NCI-H2227 (cell line): ENCODE results near the gene PRKAA2.
"Not testable (repeated sequence)": the region's sequence is repeated elsewhere in the genome, so short reads cannot be mapped to it uniquely, and the experiment has no call there.

ENCODE experiments used
- DNase-seq: peaks from one replicate; lab custom pipeline; 2025; ENCODE audit not compliant: unreplicated experiment; lab: John Stamatoyannopoulos, UW

Gene PRKAA2

GRCh38 chr1:56644919-56645676 is at the start of gene PRKAA2:
TSS of gene PRKAA2 (plus strand) at chr1:56645314. CDS start at chr1:56645388, 74 bp downstream.
- peak; percentile 82 for DNase-seq

- not testable (repeated sequence) for DNase-seq
These were observed 49.5 kb upstream of the PRKAA2 start for GRCh38 chr1:56595397-56596191.

- DNase-seq = not testable (repeated sequence)
These were observed 35.0 kb upstream of the PRKAA2 start for GRCh38 chr1:56610097-56610496.

- DNase-seq = not testable (repeated sequence)
These were observed 34.3 kb upstream of the PRKAA2 start for GRCh38 chr1:56610770-56611169.

- DNase-seq = no peak
These were observed 28.0 kb upstream of the PRKAA2 start for GRCh38 chr1:56617141-56617540.

- no peak for DNase-seq
These were observed 19.2 kb upstream of the PRKAA2 start for GRCh38 chr1:56625819-56626440.

- DNase-seq = no peak
These were observed 18.6 kb upstream of the PRKAA2 start for GRCh38 chr1:56626546-56626945.

- DNase-seq = no peak
These were observed 18.0 kb upstream of the PRKAA2 start for GRCh38 chr1:56627019-56627635.

GRCh38 chr1:56627636-56628039 is 17.5 kb upstream of the PRKAA2 start:
- DNase-seq = no peak

GRCh38 chr1:56630786-56631185 is 14.3 kb upstream of the PRKAA2 start:
- no peak for DNase-seq

GRCh38 chr1:56631901-56632300 is 13.2 kb upstream of the PRKAA2 start:
- no peak for DNase-seq

- DNase-seq = no peak
These were observed 10.1 kb upstream of the PRKAA2 start for GRCh38 chr1:56634981-56635380.

GRCh38 chr1:56638248-56638647 is 6.9 kb upstream of the PRKAA2 start:
- DNase-seq = no peak

- no peak for DNase-seq
These were observed 5.9 kb upstream of the PRKAA2 start for GRCh38 chr1:56639211-56639610.

- no peak for DNase-seq
These were observed 1.5 kb upstream of the PRKAA2 start for GRCh38 chr1:56643661-56644060.

GRCh38 chr1:56644064-56644918 is 823 bp upstream of the PRKAA2 start:
- DNase-seq = peak; percentile 64

- DNase-seq = peak; percentile 62
These were observed 677 bp downstream of the PRKAA2 start for GRCh38 chr1:56645677-56646305.

- no peak for DNase-seq
These were observed 1.5 kb downstream of the PRKAA2 start for GRCh38 chr1:56646611-56647010.

GRCh38 chr1:56647106-56647505 is 2.0 kb downstream of the PRKAA2 start:
- no peak for DNase-seq

GRCh38 chr1:56648546-56648945 is 3.4 kb downstream of the PRKAA2 start:
- DNase-seq = no peak
